Peyer's patch (tissue), 4 donors: ENCODE measurements around the gene DERL2.

Experiments
- CTCF ChIP-seq, 6 experiments: fragments of 450-650 bp in 4 of 6; fragments of 200-600 bp in 2 of 6; sonication (generic) in 1 of 6; IDR thresholded peaks; one replicate each; pipeline ENCODE4 v1.5.1; 2017 to 2019; ENCODE audit warnings: antibody characterized with exemption in 6 of 6, mild to moderate bottlenecking in 3 of 6, moderate library complexity in 1 of 6
- POLR2A ChIP-seq, 2 donors: fragments of 450-650 bp; IDR thresholded peaks; one replicate each; pipeline ENCODE4 v1.5.1; 2017; ENCODE audit warnings: antibody characterized with exemption in 2 of 2, mild to moderate bottlenecking in 2 of 2, moderate library complexity in 2 of 2

GRCh38 chr17:5500247-5500588, 14.2 kb upstream of the DERL2 start:
- TF ChIP-seq CTCF (IDR thresholded peaks at IDR 0.05) = no peak
- no peak for TF ChIP-seq POLR2A (IDR thresholded peaks at IDR 0.05)
